ENCODE measurements around the gene ABCB4.

Gene ABCB4

GRCh38 chr7:87510411-87510875 is 35.0 kb upstream of the ABCB4 start:
- ChIA-PET CTCF (interaction anchor here (0.5 to 1.5 kb wide), 2 partner anchors 78 to 1387 kb away, joined by 3 to 4 read pairs; no protein-coding TSS in a partner anchor), POLR2A (no interaction called here)
- H3K36me3 ChIP-seq (ENCODE audit: control insufficient read depth in 4 of 4, insufficient read depth in 4 of 4, low read length in 3 of 4), result peaks cover 0 to 77% (median 19%) of the 10 kb centered on the region in 4 experiments
- H3K27me3 ChIP-seq (replicated peaks in 2 of 5; ENCODE audit: control insufficient read depth in 4 of 5, insufficient read depth in 5 of 5, low read length in 4 of 5), result no peaks in the 10 kb centered on the region
- H3K4me1 ChIP-seq (ENCODE audit: control extremely low read depth in 1 of 4, control insufficient read depth in 4 of 4, insufficient read depth in 4 of 4, low read length in 3 of 4), result no peaks in the 10 kb centered on the region
- H3K4me3 ChIP-seq (ENCODE audit: control insufficient read depth in 1 of 7, extremely low read depth in 1 of 7, insufficient read depth in 4 of 7, low read depth in 2 of 7, low read length in 6 of 7), result no peak overlapping the region
- no peaks in the 10 kb centered on the region for H3K9me3 ChIP-seq (ENCODE audit: control extremely low read depth in 1 of 5, control insufficient read depth in 4 of 5, insufficient read depth in 2 of 5, low read depth in 1 of 5, low read length in 4 of 5)
- DNase-seq, result no peak
- H3K27ac ChIP-seq (ENCODE audit: insufficient read depth in 1 of 2, low read depth in 1 of 2, low read length in 2 of 2, poor library complexity in 1 of 2, severe bottlenecking in 2 of 2), result no peak overlapping the region
- WGBS (ENCODE audit: insufficient coverage), result 100% methylated on average over 1 of the region's 1 CpG

GRCh38 chr7:87507446-87507845 is 32.0 kb upstream of the ABCB4 start:
- Histone ChIP-seq H3K4me1 (ENCODE audit: control extremely low read depth in 1 of 4, control insufficient read depth in 4 of 4, insufficient read depth in 4 of 4, low read length in 3 of 4) (no peaks in the 10 kb centered on the region), H3K27ac (ENCODE audit: insufficient read depth in 1 of 2, low read depth in 1 of 2, low read length in 2 of 2, poor library complexity in 1 of 2, severe bottlenecking in 2 of 2) (no peak overlapping the region), H3K36me3 (ENCODE audit: control insufficient read depth in 4 of 4, insufficient read depth in 4 of 4, low read length in 3 of 4) (peaks cover 0 to 58% (median 19%) of the 10 kb centered on the region in 4 experiments), H3K4me3 (ENCODE audit: control insufficient read depth in 1 of 7, extremely low read depth in 1 of 7, insufficient read depth in 4 of 7, low read depth in 2 of 7, low read length in 6 of 7) (no peak overlapping the region), H3K9me3 (ENCODE audit: control extremely low read depth in 1 of 5, control insufficient read depth in 4 of 5, insufficient read depth in 2 of 5, low read depth in 1 of 5, low read length in 4 of 5) (no peaks in the 10 kb centered on the region), H3K27me3 (replicated peaks in 2 of 5; ENCODE audit: control insufficient read depth in 4 of 5, insufficient read depth in 5 of 5, low read length in 4 of 5) (no peaks in the 10 kb centered on the region)
- CTCF ChIA-PET, result interaction anchor here (0.9 kb wide), 1 partner anchor 379 kb away, joined by 4 read pairs; no protein-coding TSS in a partner anchor
- POLR2A ChIA-PET, result no interaction called here
- DNase-seq, result no peak
- WGBS (ENCODE audit: insufficient coverage), result 60% methylated on average over 3 of the region's 3 CpGs

GRCh38 chr7:87506246-87507180 is 31.0 kb upstream of the ABCB4 start:
- 100% methylated on average over 1 of the region's 3 CpGs for WGBS (ENCODE audit: insufficient coverage)

GRCh38 chr7:87505557-87506245 is 30.2 kb upstream of the ABCB4 start:
- DNase-seq, result no peak
- no peak overlapping the region for H3K27ac ChIP-seq (ENCODE audit: insufficient read depth in 1 of 2, low read depth in 1 of 2, low read length in 2 of 2, poor library complexity in 1 of 2, severe bottlenecking in 2 of 2)
- no peaks in the 10 kb centered on the region for H3K9me3 ChIP-seq (ENCODE audit: control extremely low read depth in 1 of 5, control insufficient read depth in 4 of 5, insufficient read depth in 2 of 5, low read depth in 1 of 5, low read length in 4 of 5)
- WGBS (ENCODE audit: insufficient coverage), result 91% methylated on average over 4 of the region's 5 CpGs
- CTCF ChIA-PET, result interaction anchor here (0.7 to 2.4 kb wide), 15 partner anchors 8 to 606 kb away, joined by 3 to 9 read pairs (median 4); no protein-coding TSS in a partner anchor
- no peaks in the 10 kb centered on the region for H3K27me3 ChIP-seq (replicated peaks in 2 of 5; ENCODE audit: control insufficient read depth in 4 of 5, insufficient read depth in 5 of 5, low read length in 4 of 5)
- POLR2A ChIA-PET, result no interaction called here
- peaks cover 0 to 57% (median 19%) of the 10 kb centered on the region in 4 experiments for H3K36me3 ChIP-seq (ENCODE audit: control insufficient read depth in 4 of 4, insufficient read depth in 4 of 4, low read length in 3 of 4)
- no peak overlapping the region for H3K4me3 ChIP-seq (ENCODE audit: control insufficient read depth in 1 of 7, extremely low read depth in 1 of 7, insufficient read depth in 4 of 7, low read depth in 2 of 7, low read length in 6 of 7)
- no peaks in the 10 kb centered on the region for H3K4me1 ChIP-seq (ENCODE audit: control extremely low read depth in 1 of 4, control insufficient read depth in 4 of 4, insufficient read depth in 4 of 4, low read length in 3 of 4)

More at GRCh38 chr7:87506246-87507180, 31.0 kb upstream of the ABCB4 start:
- ChIA-PET POLR2A (no interaction called here), CTCF (interaction anchor here (0.7 to 2.4 kb wide), 14 partner anchors 9 to 606 kb away, joined by 3 to 9 read pairs (median 4); no protein-coding TSS in a partner anchor)
- no peaks in the 10 kb centered on the region for H3K27me3 ChIP-seq (replicated peaks in 2 of 5; ENCODE audit: control insufficient read depth in 4 of 5, insufficient read depth in 5 of 5, low read length in 4 of 5)
- no peaks in the 10 kb centered on the region for H3K9me3 ChIP-seq (ENCODE audit: control extremely low read depth in 1 of 5, control insufficient read depth in 4 of 5, insufficient read depth in 2 of 5, low read depth in 1 of 5, low read length in 4 of 5)
- H3K4me1 ChIP-seq (ENCODE audit: control extremely low read depth in 1 of 4, control insufficient read depth in 4 of 4, insufficient read depth in 4 of 4, low read length in 3 of 4), result no peaks in the 10 kb centered on the region
- no peak overlapping the region for H3K27ac ChIP-seq (ENCODE audit: insufficient read depth in 1 of 2, low read depth in 1 of 2, low read length in 2 of 2, poor library complexity in 1 of 2, severe bottlenecking in 2 of 2)
- peak; percentile 27 to 52 (median 49) for DNase-seq
- H3K36me3 ChIP-seq (ENCODE audit: control insufficient read depth in 4 of 4, insufficient read depth in 4 of 4, low read length in 3 of 4), result peaks cover 0 to 55% (median 19%) of the 10 kb centered on the region in 4 experiments
- no peak overlapping the region for H3K4me3 ChIP-seq (ENCODE audit: control insufficient read depth in 1 of 7, extremely low read depth in 1 of 7, insufficient read depth in 4 of 7, low read depth in 2 of 7, low read length in 6 of 7)

DNA sequence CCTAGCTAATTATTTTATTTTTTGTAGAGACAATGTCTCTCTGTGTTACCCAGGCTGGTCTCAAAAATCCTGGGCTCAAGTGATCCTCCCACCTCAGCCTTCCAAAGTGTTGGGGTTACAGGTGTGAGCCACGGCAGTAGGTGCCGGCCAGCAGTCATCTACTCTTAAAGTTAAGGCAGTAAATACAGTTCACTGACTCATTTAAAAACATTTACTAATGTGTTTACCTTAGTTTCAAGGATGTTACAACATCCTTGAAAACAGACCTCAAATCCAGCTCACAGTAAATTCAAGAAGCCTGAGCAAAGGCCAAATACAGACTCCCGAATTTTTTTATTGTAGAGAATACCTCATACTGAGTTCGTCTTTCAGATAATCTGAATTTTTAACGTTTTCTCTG is 29.6 kb upstream of the ABCB4 start:
- DNase-seq, result no peak
- Histone ChIP-seq H3K27me3 (replicated peaks in 2 of 5; ENCODE audit: control insufficient read depth in 4 of 5, insufficient read depth in 5 of 5, low read length in 4 of 5) (no peaks in the 10 kb centered on the region), H3K27ac (ENCODE audit: insufficient read depth in 1 of 2, low read depth in 1 of 2, low read length in 2 of 2, poor library complexity in 1 of 2, severe bottlenecking in 2 of 2) (no peak overlapping the region), H3K36me3 (ENCODE audit: control insufficient read depth in 4 of 4, insufficient read depth in 4 of 4, low read length in 3 of 4) (peaks cover 0 to 51% (median 19%) of the 10 kb centered on the region in 4 experiments), H3K9me3 (ENCODE audit: control extremely low read depth in 1 of 5, control insufficient read depth in 4 of 5, insufficient read depth in 2 of 5, low read depth in 1 of 5, low read length in 4 of 5) (no peaks in the 10 kb centered on the region), H3K4me1 (ENCODE audit: control extremely low read depth in 1 of 4, control insufficient read depth in 4 of 4, insufficient read depth in 4 of 4, low read length in 3 of 4) (no peaks in the 10 kb centered on the region), H3K4me3 (ENCODE audit: control insufficient read depth in 1 of 7, extremely low read depth in 1 of 7, insufficient read depth in 4 of 7, low read depth in 2 of 7, low read length in 6 of 7) (no peak overlapping the region)
- 92% methylated on average over 2 of the region's 5 CpGs for WGBS (ENCODE audit: insufficient coverage)
- POLR2A ChIA-PET, result no interaction called here
- CTCF ChIA-PET, result interaction anchor here (1.0 to 2.4 kb wide), 12 partner anchors 8 to 607 kb away, joined by 3 to 9 read pairs (median 4); no protein-coding TSS in a partner anchor

GRCh38 chr7:87499494-87499893 is 24.0 kb upstream of the ABCB4 start:
- Histone ChIP-seq H3K27me3 (replicated peaks in 2 of 5; ENCODE audit: control insufficient read depth in 4 of 5, insufficient read depth in 5 of 5, low read length in 4 of 5) (no peaks in the 10 kb centered on the region), H3K27ac (ENCODE audit: insufficient read depth in 1 of 2, low read depth in 1 of 2, low read length in 2 of 2, poor library complexity in 1 of 2, severe bottlenecking in 2 of 2) (no peak overlapping the region), H3K4me3 (ENCODE audit: control insufficient read depth in 1 of 7, extremely low read depth in 1 of 7, insufficient read depth in 4 of 7, low read depth in 2 of 7, low read length in 6 of 7) (no peak overlapping the region), H3K36me3 (ENCODE audit: control insufficient read depth in 4 of 4, insufficient read depth in 4 of 4, low read length in 3 of 4) (peaks cover 0 to 4% (median 1%) of the 10 kb centered on the region in 4 experiments), H3K9me3 (ENCODE audit: control extremely low read depth in 1 of 5, control insufficient read depth in 4 of 5, insufficient read depth in 2 of 5, low read depth in 1 of 5, low read length in 4 of 5) (peaks cover 0 to 1% (median 0%) of the 10 kb centered on the region in 5 experiments), H3K4me1 (ENCODE audit: control extremely low read depth in 1 of 4, control insufficient read depth in 4 of 4, insufficient read depth in 4 of 4, low read length in 3 of 4) (peaks cover 0 to 2% (median 0%) of the 10 kb centered on the region in 4 experiments)
- ChIA-PET POLR2A (no interaction called here), CTCF (no interaction called here)
- WGBS (ENCODE audit: insufficient coverage), result 95% methylated on average over 3 of the region's 3 CpGs
- DNase-seq, result no peak

Data from common myeloid progenitor, CD34-positive (primary cell).